G401 (cell line): ENCODE measurements around the gene TOMT. TPM values are rescaled to one million over a fixed set of nuclear protein-coding genes. Genes with fewer than 3 reads are reported as not detected.
"Not testable (repeated sequence)": the region's sequence is repeated elsewhere in the genome, so short reads cannot be mapped to it uniquely, and the experiment has no call there.

ENCODE experiments used
- DNase-seq: peaks from one replicate; pipeline ENCODE4 v3.0.0-alpha.2; 2015; ENCODE audit warnings: low spot score
- in situ Hi-C: cut with HindIII; loops from 2 replicates; pipeline ENCODE4 v1.10.0; 2016; ENCODE audit warnings: low sequenced_read_pairs, mixed read lengths
- total RNA-seq: library from RNA; depleted of rRNA; stranded (reverse); fragments of >200 nt; shearing (Covaris generic); gene quantifications from 2 replicates; pipeline ENCODE4 v1.2.3, GENCODE V29; 2014

Gene TOMT
- total RNA-seq, 1 experiment from 2014 or later: not detected

- no peak for DNase-seq
- in situ Hi-C loops: no loop called here
Measured at GRCh38 chr11:72120930-72121329, 15.2 kb downstream of the TOMT start.

GRCh38 chr11:72122607-72123006 is 16.9 kb downstream of the TOMT start:
- no peak for DNase-seq
- in situ Hi-C loops: no loop called here

- in situ Hi-C loops: no loop called here
- DNase-seq: no peak
Measured at GRCh38 chr11:72123117-72123653, 17.5 kb downstream of the TOMT start.

GRCh38 chr11:72124046-72124445 is 18.3 kb downstream of the TOMT start:
- DNase-seq: no peak
- in situ Hi-C loops: no loop called here

GRCh38 chr11:72125956-72126355 is 20.2 kb downstream of the TOMT start:
- in situ Hi-C loops: no loop called here

GRCh38 chr11:72127923-72128322 is 22.2 kb downstream of the TOMT start:
- no peak for DNase-seq
- in situ Hi-C loops: no loop called here

More at GRCh38 chr11:72125956-72126355, 20.2 kb downstream of the TOMT start:
- no peak for DNase-seq

GRCh38 chr11:72129381-72129780 is 23.7 kb downstream of the TOMT start:
- in situ Hi-C loops: no loop called here
- DNase-seq: no peak

GRCh38 chr11:72132646-72133045 is 26.9 kb downstream of the TOMT start:
- DNase-seq: no peak
- in situ Hi-C loops: no loop called here

- DNase-seq, in situ Hi-C loops: not testable (repeated sequence)
Measured at GRCh38 chr11:72135473-72135872, 29.7 kb downstream of the TOMT start, which contains the start of gene FOLR3. Gene FOLR3, plus strand, starts transcription at chr11:72135725. Its CDS starts 228 bp downstream, at chr11:72135953.

GRCh38 chr11:72135891-72136683 is 30.4 kb downstream of the TOMT start:
- no peak for DNase-seq
- in situ Hi-C loops: no loop called here

GRCh38 chr11:72136684-72137262 is 31.0 kb downstream of the TOMT start:
- no peak for DNase-seq
- in situ Hi-C loops: no loop called here

- in situ Hi-C loops: no loop called here
- DNase-seq: no peak
Measured at GRCh38 chr11:72138821-72139390, 33.2 kb downstream of the TOMT start.

- no peak for DNase-seq
- in situ Hi-C loops: no loop called here
Measured at GRCh38 chr11:72139500-72139899, 33.8 kb downstream of the TOMT start.

GRCh38 chr11:72140661-72141060 is 34.9 kb downstream of the TOMT start:
- in situ Hi-C loops: no loop called here

GRCh38 chr11:72141066-72141465 is 35.3 kb downstream of the TOMT start:
- no peak for DNase-seq

More at GRCh38 chr11:72140661-72141060, 34.9 kb downstream of the TOMT start:
- no peak for DNase-seq

GRCh38 chr11:72142086-72142485 is 36.4 kb downstream of the TOMT start:
- DNase-seq, in situ Hi-C loops: not testable (repeated sequence)

More at GRCh38 chr11:72141066-72141465, 35.3 kb downstream of the TOMT start:
- in situ Hi-C loops: no loop called here

- DNase-seq, in situ Hi-C loops: not testable (repeated sequence)
Measured at GRCh38 chr11:72142543-72142942, 36.8 kb downstream of the TOMT start.

GRCh38 chr11:72144807-72145565 is 39.3 kb downstream of the TOMT start:
- in situ Hi-C loops: no loop called here
- no peak for DNase-seq

- no peak for DNase-seq
- in situ Hi-C loops: no loop called here
Measured at GRCh38 chr11:72146625-72147024, 40.9 kb downstream of the TOMT start.
